ENCODE measurements around the gene PRPSAP1. TPM values are rescaled to one million over a fixed set of nuclear protein-coding genes. Genes with fewer than 3 reads are reported as not detected.
A peak's percentile ranks its signal among the peaks of the same experiment; 100 is the strongest.

The PRPSAP1 gene
- total RNA-seq, 6 experiments from 2014 or later, result 39.3 to 55.6 (median 45.1) TPM

- H3K9me3 ChIP-seq, result no peaks in the 10 kb centered on the region
- H3K27me3 ChIP-seq, result no peaks in the 10 kb centered on the region
- DNase-seq, result no peak
- H3K27ac ChIP-seq, result no peak overlapping the region
- TF ChIP-seq POLR2A (IDR thresholded peaks at IDR 0.05), result no peak
- TF ChIP-seq CTCF (IDR thresholded peaks at IDR 0.05), result no peak
- 76% methylated on average over 10 of the region's 21 CpGs for WGBS (ENCODE audit: insufficient coverage, low coverage, low lambda C conversion rate, missing lambda C conversion rate)
- H3K4me3 ChIP-seq, result no peak overlapping the region
- no peaks in the 10 kb centered on the region for H3K36me3 ChIP-seq
- intact Hi-C loops (cut with DNase I), result no loop called here
- no peak for ATAC-seq
- H3K4me1 ChIP-seq, result peaks cover 0 to 27% (median 2%) of the 10 kb centered on the region in 4 donors
These were observed 26.1 kb upstream of the PRPSAP1 start for GRCh38 chr17:76379646-76380376.

DNA sequence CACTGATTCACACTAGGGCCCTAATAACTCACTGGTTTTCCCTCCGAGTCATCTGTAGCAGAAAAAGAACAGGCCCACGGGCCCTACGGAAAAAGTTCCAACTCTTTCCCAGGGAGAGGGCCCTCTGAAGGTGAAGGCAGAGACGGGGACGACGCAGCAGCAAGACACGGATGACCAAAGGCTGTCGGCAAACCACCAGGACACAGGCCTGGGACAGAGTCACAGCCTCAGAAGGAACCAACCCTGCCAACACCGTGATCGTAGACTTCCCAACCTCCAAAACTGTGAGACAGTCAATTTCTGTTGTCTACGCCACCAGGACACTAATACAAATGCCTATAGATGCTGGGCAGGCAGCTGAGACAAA, 25.5 kb upstream of the PRPSAP1 start:
- no peak for TF ChIP-seq POLR2A (IDR thresholded peaks at IDR 0.05)
- TF ChIP-seq CTCF (IDR thresholded peaks at IDR 0.05), result no peak
- Histone ChIP-seq H3K36me3 (no peaks in the 10 kb centered on the region), H3K27me3 (no peaks in the 10 kb centered on the region), H3K4me3 (no peak overlapping the region), H3K9me3 (no peaks in the 10 kb centered on the region), H3K4me1 (peaks cover 0 to 22% (median 0%) of the 10 kb centered on the region in 4 donors), H3K27ac (no peak overlapping the region)
- WGBS (ENCODE audit: insufficient coverage, low coverage, low lambda C conversion rate, missing lambda C conversion rate), result 79% methylated on average over 6 of the region's 11 CpGs
- DNase-seq (no peak), ATAC-seq (no peak)
- intact Hi-C loops (cut with DNase I), result no loop called here

DNA sequence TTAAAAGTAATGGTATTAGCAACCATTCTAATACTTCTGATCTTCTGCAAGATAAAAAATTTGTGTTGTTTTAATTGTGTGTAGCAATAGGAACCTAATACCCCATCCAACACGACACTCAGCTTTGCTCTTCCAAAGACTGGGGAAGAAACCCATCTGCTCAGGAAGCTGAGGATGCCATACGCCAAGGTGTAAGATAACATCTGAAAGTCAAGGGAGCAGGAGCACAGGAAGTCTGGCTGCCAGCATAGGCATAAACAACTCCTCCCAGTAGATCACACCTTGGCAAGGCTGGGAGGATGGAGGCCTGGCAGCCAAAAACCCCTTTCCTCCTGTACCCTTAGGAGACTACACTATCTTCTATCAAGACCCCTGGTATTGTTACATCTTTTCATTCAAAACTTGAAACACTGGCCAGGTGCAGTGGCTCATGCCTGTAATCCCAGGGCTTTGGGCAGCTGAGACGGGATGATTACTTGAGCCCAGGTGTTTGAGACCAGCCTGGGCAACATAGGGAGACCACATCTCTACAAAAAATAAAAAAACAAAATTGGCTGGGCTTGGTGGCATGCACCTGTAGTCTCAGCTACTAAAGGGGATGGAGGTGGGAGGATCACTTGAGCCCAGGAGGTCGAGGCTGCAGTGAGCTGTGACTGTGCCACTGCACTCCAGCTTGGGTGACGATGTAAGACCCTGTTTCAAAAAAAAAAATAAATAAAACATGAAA, 25.0 kb upstream of the PRPSAP1 start:
- 88% methylated on average over 5 of the region's 5 CpGs for WGBS (ENCODE audit: insufficient coverage, low coverage, low lambda C conversion rate, missing lambda C conversion rate)
- no peak for TF ChIP-seq CTCF (IDR thresholded peaks at IDR 0.05)
- no peak for TF ChIP-seq POLR2A (IDR thresholded peaks at IDR 0.05)

DNA sequence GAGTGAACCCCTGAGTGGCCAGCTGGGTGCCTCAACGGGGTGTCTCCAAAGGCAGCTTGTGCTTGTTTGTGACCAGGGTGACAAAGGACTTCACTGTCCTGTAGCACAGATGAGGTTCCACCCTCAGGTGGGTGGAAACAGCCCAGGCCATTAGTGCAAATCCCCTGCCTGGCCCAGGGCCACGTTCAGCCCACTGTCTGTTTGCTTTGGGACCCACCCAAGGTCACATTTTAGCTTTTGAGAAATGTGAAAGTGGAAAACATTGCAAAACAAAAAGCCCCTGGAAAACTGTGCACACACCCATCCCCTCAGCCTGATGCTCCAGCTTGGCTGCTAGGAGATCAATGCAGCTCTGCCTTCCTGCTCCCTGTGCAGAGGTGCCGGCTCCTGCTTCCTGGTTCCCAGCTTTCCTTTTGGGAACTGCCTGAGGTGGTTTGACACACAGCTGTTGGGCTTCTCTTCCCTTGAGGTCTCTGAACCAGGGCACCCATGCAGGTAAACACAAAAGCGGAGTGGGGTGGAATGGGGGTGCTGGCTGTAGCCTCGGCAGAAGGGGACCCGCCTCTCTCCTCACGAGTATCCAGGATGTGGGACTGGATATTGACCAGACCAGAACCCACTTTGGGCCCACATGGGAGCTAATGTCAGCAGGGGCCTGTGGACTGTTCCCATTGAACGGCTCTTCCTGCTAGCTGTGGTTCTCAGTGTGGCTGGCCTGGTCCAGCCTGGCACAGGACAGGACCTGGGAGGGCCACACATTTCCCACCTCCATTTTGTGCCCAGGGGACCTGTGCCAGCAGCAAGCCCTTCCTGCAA, 22.8 kb upstream of the PRPSAP1 start:
- 55% methylated on average over 5 of the region's 8 CpGs for WGBS (ENCODE audit: insufficient coverage, low coverage, low lambda C conversion rate, missing lambda C conversion rate)
- peaks cover 0 to 7% (median 0%) of the 10 kb centered on the region in 4 donors for H3K4me1 ChIP-seq
- no peaks in the 10 kb centered on the region for H3K27me3 ChIP-seq
- H3K27ac ChIP-seq, result no peak overlapping the region
- H3K4me3 ChIP-seq, result no peak overlapping the region
- no peaks in the 10 kb centered on the region for H3K36me3 ChIP-seq
- no peak for DNase-seq
- intact Hi-C loops (cut with DNase I), result no loop called here
- ATAC-seq, result peak in 3 of 4 donors; percentile 26 to 45 (median 45)
- H3K9me3 ChIP-seq, result no peaks in the 10 kb centered on the region
- TF ChIP-seq CTCF (IDR thresholded peaks at IDR 0.05) (no peak), POLR2A (IDR thresholded peaks at IDR 0.05) (no peak)

More for the DNA sequence above, 25.0 kb upstream of the PRPSAP1 start:
- Histone ChIP-seq H3K9me3 (no peaks in the 10 kb centered on the region), H3K27ac (no peak overlapping the region), H3K4me1 (peaks cover 0 to 18% (median 0%) of the 10 kb centered on the region in 4 donors), H3K36me3 (no peaks in the 10 kb centered on the region), H3K27me3 (no peaks in the 10 kb centered on the region), H3K4me3 (no peak overlapping the region)
- intact Hi-C loops (cut with DNase I), result no loop called here
- ATAC-seq, result no peak
- DNase-seq, result no peak
